PFSK-1 (cell line): ENCODE data around the gene SNAP25. TPM values are rescaled to one million over a fixed set of nuclear protein-coding genes. Genes with fewer than 3 reads are reported as not detected.

Source experiments
- FOXP2 ChIP-seq: optimal IDR thresholded peaks from 2 replicates; pipeline ENCODE3; 2011; ENCODE audit warnings: borderline replicate concordance, control low read depth, inconsistent platforms; ENCODE audit not compliant: insufficient read depth; ENCODE audit errors: extremely low read length, extremely low read depth
- POLR2AphosphoS5 ChIP-seq: IDR thresholded peaks from 2 replicates; pipeline ENCODE4 v1.6.1; 2012; ENCODE audit warnings: low read depth, mild to moderate bottlenecking, control low read depth, low read length, moderate library complexity
- SIN3A ChIP-seq: IDR thresholded peaks from 2 replicates; pipeline ENCODE4 v1.6.1; 2012; ENCODE audit warnings: mild to moderate bottlenecking, low read length, moderate library complexity, borderline replicate concordance; ENCODE audit not compliant: insufficient read depth
- TAF1 ChIP-seq: IDR thresholded peaks from 2 replicates; pipeline ENCODE4 v1.6.1; 2012; ENCODE audit warnings: low read length, control low read depth, borderline replicate concordance; ENCODE audit not compliant: insufficient read depth
- polyA plus RNA-seq: library from polyadenylated mRNA; unstranded; fragments of >200 nt; gene quantifications from one replicate; pipeline ENCODE4 v1.2.1, GENCODE V29; 2012; ENCODE audit warnings: low read depth, missing spikeins; ENCODE audit not compliant: insufficient read length
- TF ChIP-seq, protein P1 (sequence below), 2 experiments: IDR thresholded peaks; 2 replicates each; pipeline versions ENCODE4 v1.6.1 to v1.8.0; 2011 to 2012; ENCODE audit warnings: low read depth in 2 of 2, low read length in 2 of 2, control low read depth in 1 of 2, inconsistent platforms in 1 of 2, mild to moderate bottlenecking in 1 of 2, moderate library complexity in 1 of 2; ENCODE audit not compliant: insufficient read depth in 1 of 2

SNAP25 gene
- 0.39 TPM for polyA plus RNA-seq

DNA sequence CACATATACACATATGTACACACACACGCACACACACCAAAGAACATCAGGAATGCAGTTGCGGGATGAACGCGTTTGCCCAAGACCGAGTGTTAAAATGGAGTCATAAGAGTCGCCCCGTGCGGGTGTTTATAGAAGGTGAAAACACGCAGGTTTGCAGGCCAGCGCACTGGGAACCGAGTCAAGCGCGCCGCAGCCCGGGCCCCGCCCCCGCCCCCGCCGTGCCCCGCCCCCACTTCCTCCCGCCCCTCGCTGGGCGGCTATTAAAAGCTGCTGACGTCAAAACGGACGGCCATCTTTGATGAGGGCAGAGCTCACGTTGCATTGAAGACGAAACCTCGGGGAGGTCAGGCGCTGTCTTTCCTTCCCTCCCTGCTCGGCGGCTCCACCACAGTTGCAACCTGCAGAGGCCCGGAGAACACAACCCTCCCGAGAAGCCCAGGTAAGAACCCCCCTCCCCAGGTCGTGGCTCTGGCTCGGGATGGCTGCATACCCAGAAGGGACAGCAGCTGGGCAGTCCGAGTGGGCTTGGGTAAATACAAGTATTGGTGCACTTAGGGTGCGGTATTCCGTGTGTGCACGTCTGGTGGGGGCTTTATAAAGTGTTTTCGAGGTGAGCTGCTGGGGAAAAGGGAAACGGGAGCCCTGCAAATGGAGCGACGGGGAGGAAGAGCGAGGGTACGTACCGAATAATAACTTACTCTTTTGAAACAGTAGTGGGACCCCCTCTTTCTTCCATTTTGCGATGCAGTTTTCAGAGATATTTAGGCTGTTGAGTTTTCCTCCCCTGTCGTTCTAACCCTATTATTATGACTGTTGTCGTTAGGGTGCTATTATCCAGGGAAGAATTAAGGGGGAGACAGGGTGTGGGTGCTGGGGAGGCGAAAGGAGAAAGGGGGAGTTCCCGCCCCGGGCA lies at the start of gene SNAP25:
Gene SNAP25, plus strand, starts transcription at position 295 of the 916 bp plus-strand sequence. CDS start 56,662 bp downstream, outside the sequence.
- TF ChIP-seq, protein P1, sequence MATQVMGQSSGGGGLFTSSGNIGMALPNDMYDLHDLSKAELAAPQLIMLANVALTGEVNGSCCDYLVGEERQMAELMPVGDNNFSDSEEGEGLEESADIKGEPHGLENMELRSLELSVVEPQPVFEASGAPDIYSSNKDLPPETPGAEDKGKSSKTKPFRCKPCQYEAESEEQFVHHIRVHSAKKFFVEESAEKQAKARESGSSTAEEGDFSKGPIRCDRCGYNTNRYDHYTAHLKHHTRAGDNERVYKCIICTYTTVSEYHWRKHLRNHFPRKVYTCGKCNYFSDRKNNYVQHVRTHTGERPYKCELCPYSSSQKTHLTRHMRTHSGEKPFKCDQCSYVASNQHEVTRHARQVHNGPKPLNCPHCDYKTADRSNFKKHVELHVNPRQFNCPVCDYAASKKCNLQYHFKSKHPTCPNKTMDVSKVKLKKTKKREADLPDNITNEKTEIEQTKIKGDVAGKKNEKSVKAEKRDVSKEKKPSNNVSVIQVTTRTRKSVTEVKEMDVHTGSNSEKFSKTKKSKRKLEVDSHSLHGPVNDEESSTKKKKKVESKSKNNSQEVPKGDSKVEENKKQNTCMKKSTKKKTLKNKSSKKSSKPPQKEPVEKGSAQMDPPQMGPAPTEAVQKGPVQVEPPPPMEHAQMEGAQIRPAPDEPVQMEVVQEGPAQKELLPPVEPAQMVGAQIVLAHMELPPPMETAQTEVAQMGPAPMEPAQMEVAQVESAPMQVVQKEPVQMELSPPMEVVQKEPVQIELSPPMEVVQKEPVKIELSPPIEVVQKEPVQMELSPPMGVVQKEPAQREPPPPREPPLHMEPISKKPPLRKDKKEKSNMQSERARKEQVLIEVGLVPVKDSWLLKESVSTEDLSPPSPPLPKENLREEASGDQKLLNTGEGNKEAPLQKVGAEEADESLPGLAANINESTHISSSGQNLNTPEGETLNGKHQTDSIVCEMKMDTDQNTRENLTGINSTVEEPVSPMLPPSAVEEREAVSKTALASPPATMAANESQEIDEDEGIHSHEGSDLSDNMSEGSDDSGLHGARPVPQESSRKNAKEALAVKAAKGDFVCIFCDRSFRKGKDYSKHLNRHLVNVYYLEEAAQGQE (IDR thresholded peaks at IDR 0.05; ENCODE audit: insufficient read depth in 1 of 2, low read depth in 2 of 2, low read length in 2 of 2) = peak; percentile 65 to 77
- no peak for TF ChIP-seq SIN3A
- TF ChIP-seq FOXP2 = no peak

DNA sequence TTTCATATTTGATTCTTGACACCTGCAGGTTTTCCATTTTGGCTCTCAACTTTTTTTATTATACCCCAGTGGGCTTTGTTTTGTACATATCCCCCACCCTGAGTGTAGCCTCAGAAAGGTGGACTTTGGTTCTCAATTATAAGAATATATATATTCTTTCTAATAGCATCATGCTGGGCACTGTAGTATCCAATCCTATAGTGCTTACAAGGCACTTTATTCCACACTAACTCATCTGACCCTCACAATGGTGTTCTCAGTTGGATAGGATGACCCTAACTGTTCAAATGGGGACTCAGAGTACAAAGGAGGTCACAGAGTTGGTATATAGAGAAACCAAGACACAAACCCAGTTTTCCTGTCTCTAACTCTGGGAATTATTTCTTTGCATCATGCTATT lies 48.9 kb upstream of the SNAP25 start:
- TF ChIP-seq FOXP2 = no peak
- no peak for TF ChIP-seq SIN3A
- TF ChIP-seq POLR2AphosphoS5 = no peak
- TF ChIP-seq, protein P1 (IDR thresholded peaks at IDR 0.05; ENCODE audit: insufficient read depth in 1 of 2, low read depth in 2 of 2, low read length in 2 of 2) = no peak
- no peak for TF ChIP-seq TAF1

DNA sequence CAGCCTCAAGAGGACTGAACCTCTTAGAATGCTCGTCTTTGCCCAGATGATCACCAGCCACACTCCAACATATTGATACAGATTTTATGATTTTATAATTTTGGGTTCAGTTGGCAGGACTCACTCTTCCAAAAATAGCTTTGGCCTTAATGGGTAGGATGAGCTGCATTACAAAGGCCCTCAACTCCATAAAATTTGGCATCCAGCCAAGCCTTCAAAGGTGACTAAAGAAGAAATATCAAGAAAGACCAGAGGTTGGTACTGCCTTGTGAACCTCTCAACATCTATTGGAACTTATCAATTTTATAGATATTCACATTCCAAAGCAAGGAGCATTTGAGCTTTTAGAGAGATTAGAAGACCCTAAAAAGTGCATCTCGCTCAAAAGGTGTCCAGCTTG lies 48.4 kb upstream of the SNAP25 start:
- TF ChIP-seq, protein P1 (IDR thresholded peaks at IDR 0.05; ENCODE audit: insufficient read depth in 1 of 2, low read depth in 2 of 2, low read length in 2 of 2) = no peak
- TF ChIP-seq FOXP2 = no peak
- TF ChIP-seq TAF1 = no peak
- no peak for TF ChIP-seq SIN3A
- TF ChIP-seq POLR2AphosphoS5 = no peak

DNA sequence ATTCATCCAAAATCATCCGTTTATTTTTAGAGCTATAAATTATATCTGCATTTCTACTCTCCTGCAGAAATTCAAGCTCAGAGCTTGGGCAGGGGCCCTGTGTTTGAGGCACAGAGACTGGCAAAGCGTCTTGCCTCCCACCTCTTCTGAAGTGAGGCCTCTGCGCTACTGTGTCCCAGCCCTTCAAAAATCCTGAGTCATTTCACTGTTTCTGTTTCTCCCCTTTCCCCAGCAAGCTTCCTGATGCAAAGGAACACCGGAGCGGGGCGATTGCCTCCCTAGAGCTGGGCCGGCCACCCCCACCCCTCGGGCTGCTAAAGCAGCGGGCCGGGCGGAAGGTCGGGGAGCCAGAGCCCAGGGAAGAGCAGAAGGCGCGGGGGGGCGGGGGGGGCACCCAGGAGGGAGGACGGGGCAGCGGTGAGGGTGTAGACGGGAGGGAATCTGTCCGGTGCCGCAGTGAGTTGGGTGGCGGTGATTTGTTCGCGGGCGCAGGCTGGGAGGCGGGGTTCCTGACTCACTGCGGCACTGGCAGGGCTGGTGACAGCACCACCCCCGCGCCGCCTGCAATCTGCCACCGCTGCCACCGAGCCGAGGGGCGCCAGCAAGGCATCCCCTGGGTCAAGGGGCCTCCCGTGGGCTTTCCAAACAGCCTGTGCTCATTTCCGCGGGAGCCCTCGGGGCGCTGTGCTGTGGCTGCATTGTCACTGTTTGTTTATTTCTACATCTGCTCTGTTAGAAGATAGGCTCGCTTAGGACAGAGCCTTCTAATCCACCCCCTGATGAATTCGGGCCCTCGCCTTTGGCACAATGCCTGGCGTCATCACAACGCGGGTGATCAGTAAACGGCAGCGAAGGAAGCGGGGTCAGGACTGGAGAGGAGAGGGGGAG lies 46.5 kb upstream of the SNAP25 start:
- TF ChIP-seq SIN3A (no peak), TAF1 (no peak), POLR2AphosphoS5 (no peak), FOXP2 (no peak)
- TF ChIP-seq, protein P1 (IDR thresholded peaks at IDR 0.05; ENCODE audit: insufficient read depth in 1 of 2, low read depth in 2 of 2, low read length in 2 of 2) = no peak
